Renal pelvis (tissue), 4 donors: ENCODE results near the gene BACH2. TPM values are rescaled to one million over a fixed set of nuclear protein-coding genes. Genes with fewer than 3 reads are reported as not detected.
"Not testable (repeated sequence)": the region's sequence is repeated elsewhere in the genome, so short reads cannot be mapped to it uniquely, and the experiment has no call there.

ENCODE experiments used
- DNase-seq: peaks from one replicate; pipeline ENCODE4 v3.0.0-alpha.2; 2013
- polyA plus RNA-seq, 3 donors: library from polyadenylated mRNA; unstranded; fragments of 120-200 nt; gene quantifications; one replicate each; pipeline ENCODE4 v1.2.1, GENCODE V29; 2013; ENCODE audit not compliant: insufficient read length in 3 of 3

BACH2 gene
- polyA plus RNA-seq, 3 donors: 9.2 to 11.0 (median 9.9) TPM

DNA sequence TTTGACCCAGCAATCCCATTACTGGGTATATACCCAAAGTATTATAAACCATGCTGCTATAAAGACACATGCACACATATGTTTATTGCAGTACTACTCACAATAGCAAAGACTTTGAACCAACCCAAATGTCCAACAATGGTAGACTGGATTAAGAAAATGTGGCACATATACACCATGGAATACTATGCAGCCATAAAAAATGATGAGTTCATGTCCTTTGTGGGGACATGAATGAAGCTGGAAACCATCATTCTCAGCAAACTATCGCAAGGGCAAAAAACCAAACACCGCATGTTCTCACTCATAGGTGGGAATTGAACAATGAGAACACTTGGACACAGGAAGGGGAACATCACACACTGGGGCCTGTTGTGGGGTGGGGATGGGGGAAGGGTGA is 168.0 kb downstream of the BACH2 start:
- DNase-seq: not testable (repeated sequence)

DNA sequence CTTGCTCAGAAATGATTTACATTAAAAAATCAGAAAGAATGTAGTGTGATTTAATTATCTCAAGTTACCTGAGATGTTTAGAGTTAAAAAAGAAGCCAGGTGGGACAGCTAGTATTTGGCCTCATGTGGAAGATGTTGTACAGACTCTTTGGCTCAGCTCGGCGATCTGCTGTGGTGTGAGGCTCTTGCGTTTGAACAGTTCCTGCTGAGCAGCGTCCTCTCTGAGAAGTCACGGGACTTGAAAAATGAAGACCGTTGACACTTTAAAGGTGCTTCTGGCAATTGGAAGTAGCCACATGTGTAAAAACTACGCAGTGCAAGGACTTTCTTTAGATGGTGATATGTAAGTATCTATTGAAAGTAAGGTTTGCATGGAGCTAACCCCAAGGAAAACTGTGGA is 169.0 kb downstream of the BACH2 start:
- no peak for DNase-seq

DNA sequence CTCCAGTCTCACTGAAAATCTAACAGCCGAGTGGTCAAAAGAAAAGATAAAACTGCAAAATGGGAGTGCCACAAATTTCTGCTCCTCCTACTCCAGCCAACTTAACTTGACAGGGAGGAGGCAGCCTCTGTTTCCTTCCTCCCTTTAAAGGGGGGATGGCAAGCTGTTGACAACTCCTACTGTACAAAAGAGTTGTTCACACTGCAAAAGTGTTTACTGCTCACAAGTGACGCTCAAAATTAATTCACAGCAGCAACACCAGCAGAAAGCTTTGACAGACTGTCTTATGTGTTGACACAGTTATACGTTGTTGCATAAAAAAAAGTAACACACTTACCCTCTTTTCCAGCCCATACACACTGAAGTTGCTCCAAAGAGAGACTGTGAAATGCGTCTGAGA is 169.8 kb downstream of the BACH2 start:
- DNase-seq: no peak

DNA sequence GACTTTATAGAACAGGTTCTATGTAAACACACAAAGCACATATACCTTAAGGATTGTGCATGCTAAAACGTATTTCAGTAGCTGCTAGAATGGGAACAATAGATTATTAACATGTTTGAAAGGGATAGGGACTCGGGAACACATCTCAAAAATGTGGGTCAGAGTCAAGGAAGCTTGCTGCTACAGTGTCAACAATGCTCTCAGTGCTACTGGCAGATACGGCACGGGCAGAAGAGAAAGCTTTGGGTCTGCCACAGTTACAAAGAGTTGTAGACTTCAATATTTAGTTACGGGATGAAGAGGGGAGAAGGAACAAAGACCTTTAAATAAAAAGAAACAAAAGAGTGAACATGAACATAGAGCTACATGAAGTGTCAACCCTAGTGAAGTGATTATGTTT is 170.5 kb downstream of the BACH2 start:
- no peak for DNase-seq

DNA sequence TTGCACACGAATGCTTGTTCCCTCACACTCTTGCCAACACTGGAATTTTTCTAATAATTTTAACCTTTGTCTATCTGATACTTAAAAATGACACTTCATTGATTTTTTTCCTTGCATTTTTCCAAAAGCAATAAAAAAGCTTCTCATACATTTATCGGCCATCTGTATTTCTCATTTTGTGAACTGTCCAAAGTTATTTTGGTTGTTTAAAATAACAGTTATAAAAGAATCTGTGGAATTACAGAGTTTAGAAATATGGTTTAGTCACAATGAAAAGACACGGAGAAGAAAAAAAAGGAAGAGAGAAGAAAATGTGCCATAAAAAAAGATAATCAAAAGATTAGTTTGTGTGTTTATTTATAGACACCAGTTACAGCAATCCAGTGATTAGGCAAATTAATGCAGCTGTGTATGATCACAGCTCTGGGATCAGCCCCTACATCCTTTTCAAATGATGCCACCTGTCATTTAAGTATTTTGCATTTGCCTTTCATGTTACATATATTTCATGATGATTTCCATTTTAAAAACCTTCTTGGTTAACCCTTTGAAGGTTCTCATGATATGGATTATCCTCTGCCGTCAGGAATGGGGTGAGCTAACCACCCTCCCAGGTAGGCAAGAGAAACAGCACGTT is 171.7 kb downstream of the BACH2 start:
- DNase-seq: no peak

DNA sequence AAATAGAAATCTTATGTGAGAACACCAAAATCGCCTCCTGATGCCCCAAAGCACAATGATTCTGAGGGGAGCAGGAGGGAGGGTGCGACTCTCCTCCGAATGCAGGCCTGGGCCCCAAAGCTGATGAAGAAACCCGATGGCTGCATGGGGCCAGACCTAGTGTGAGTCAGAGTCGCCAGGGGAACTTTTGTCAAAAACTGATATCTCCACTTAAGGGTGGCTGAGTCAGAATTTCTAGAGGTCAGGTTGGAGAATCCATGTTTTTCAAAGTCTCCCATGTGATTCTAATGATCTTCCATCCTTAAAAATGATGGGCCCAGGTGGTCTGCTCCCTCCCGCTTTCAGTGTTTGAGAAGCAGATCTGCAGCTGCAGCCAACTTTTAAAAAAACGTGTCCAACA is 172.8 kb downstream of the BACH2 start:
- no peak for DNase-seq

DNA sequence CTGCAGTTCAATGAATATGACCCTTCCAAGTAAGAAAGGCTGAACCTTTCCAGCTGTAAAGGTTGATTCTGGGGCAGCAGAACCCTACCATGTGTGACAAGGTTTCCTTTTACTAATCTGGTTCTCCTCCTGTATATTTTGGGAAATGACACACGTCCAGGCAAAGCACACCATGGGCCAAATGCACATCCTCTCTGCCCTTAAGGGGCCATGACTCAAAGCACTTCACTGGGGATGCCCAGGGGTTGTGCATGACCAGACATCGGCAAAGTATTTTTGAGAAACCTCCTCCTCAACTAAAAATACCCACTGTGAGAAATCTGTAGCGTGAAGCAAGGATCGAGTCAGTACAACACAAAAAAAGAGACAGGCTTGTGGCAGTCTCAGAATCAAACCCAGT is 174.7 kb downstream of the BACH2 start:
- no peak for DNase-seq

DNA sequence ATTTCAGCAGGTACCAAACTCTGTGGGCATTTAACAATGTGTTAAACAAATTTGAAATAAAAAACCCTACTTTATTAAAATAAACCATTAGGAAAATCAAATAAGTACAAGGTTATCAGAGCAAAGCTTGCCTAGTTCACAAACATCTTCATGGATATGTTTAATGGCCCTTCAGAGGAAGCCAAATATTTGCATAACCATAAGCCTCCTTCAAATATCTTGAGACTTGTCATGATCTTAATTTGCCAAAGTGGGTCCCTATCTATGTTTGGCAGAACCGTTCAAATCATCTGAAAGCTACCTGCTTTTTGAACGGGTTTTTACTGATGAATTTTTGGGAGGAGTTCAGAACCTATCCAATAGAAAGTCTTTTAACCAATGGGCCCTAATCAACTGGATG is 176.3 kb downstream of the BACH2 start:
- no peak for DNase-seq

DNA sequence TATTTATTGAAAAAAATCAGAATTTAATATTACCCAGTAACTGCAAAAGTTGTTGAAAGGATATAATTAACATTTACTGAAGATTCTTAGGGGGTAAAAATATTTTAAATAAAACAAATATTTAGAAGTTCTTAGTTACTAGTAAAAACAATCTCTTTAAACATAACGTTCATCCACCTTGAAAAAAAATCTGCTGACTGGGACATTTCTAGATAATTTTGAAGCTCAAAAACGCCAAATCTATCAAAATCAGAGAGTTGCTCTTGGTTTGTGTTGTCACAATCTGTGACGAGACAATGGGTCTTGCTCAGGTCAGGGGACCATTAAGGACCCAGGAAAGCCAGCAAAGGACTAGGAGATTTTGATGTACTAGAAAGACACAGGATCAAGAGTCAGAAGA is 177.0 kb downstream of the BACH2 start:
- no peak for DNase-seq

DNA sequence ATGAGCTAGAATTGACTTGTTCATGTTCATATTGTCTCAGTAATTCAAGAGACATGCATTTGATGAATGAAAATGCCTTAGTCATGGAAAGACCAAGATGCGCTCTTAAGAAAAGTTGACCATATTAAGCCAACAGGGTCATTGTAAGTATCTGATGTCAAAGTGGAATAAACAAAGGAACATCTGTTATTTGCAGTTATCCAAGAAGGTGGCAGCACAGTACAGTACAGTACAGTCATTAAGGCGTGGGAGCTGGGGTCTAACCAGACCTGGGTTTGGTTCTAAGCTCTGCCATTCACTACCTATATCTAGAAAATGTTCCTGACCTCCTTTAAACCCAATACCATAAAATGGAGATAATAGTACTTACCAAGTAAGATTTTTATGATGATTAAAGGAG is 178.1 kb downstream of the BACH2 start:
- DNase-seq: no peak

DNA sequence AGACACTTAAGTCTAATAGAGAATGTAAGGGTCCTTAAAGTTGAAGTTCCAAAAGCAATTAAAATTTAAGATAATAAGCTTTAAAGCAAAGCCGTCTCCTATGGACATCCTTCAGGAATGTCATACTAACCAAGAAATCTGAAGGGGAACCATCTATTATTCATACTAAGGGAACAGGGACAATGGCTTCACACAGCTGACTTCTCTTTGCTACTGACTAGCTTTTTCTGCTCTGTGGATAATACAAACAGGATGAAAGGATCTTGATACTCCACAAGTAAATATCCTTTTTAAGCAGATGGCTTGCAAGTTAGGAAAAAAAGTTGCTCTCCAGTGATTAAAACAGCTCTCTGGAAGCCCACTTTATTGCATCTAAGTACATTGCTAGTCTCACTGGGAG is 178.6 kb downstream of the BACH2 start:
- DNase-seq: no peak

DNA sequence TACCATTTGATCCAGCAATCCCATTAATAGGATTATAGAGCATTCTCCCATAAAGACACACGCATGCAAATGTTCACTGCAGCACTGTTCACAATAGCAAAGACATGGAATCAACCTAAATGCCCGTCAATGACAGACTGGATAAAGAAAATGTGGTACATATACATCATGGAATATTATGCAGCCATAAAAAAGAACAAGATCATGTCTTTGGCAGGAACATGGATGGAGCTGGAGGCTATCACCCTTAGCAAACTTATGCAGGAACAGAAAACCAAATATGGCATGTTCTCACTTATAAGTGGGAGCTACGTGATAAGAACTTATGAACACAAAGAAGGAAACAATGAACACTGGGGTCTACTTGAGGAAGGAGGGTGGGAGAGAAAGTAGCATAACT is 180.5 kb downstream of the BACH2 start:
- not testable (repeated sequence) for DNase-seq

DNA sequence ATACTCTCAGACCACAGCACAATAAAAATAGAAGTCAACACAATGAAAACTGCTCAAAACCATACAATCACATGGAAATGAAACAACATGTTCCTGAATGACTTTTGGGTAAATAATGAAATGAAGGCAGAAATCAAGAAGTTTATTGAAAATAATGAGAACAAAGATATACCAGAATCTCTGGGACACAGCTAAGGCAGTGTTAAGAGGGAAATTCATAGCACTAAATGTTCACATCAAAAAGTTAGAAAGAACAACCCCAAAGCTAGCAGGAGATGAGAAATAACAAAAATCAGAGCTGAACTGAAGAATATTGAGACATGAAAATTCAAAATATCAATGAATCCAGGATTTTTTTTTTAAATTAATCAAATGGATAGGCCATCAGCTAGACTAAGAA is 183.3 kb downstream of the BACH2 start:
- no peak for DNase-seq

DNA sequence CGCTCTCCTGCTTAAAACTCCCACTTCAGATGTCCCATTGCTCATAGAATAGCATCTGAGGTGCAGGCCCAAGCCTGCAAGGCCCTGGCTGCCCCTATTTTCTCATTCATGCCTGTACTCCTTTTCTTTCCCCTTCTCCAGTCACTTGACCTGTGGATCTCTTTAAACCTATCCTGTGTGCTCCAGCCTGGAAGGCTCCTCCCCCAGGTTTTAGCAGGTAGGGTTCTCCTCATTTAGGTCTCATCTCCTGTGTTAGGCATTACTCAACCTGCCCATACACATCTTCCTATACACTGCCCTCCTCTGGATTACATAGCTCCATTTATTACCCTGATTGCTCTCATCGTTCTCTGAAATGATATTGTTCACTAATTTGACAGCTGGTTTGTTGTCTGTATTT is 185.3 kb downstream of the BACH2 start:
- DNase-seq: no peak

DNA sequence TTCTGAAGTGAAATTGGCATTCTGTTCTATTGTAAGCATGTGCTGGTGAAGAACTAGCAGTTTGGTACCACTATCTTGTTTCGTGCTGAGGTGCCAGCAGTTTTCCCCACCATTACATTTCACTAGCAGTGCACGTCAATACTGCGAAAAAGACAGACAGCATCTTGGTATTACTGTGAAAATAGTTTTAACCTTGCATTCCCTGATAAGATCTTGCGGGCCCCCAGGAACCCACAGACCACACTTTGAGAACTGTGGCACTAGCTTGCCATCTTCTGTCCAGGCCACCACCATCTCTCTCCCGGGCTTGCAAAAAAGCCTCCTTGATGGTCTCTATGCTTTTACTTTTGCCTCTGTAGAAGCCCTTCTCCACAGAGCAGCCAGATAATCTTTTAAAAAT is 185.7 kb downstream of the BACH2 start:
- DNase-seq: no peak

DNA sequence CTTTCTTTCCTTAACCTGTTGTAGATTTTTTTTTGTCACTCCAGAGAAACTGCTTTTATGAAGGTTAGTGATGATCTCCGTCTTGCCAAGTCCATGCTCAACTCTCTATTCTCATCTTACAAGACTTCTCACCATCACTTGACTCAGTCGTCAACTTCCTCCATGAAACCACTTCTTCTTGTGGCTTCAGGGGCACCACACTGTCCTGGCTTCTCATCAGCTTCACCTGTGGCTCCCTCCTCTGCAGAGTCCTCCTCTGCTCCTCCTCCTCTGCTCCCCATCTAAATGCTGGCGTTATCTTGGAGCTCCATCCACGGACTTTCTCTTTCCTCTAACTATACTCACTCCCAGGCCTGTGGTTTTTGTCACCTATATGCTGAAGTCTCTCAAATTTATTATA is 187.5 kb downstream of the BACH2 start:
- DNase-seq: no peak

DNA sequence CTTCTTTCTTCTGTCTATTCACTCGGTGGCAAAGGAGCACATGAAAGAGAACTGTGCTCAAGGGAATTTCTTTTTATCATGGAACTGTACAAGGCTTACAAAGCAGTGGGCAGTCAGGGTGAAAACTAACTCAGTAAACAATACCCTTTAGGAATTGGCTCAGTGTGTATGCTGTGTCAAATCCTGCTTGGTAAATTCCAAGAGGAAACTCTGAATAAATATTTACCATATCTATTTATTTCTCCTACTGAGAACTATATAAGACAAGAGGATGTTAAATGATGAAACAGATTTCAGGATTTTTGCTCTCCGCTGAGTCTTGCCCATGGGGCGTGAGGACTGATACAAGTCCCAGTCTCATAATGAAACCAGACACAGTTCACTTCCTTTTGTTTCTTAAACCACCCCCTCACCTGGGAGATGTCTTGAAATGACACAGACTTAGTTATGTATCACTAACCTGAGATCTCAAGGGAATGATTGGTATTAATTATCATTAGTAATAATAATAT is 188.8 kb downstream of the BACH2 start:
- no peak for DNase-seq

DNA sequence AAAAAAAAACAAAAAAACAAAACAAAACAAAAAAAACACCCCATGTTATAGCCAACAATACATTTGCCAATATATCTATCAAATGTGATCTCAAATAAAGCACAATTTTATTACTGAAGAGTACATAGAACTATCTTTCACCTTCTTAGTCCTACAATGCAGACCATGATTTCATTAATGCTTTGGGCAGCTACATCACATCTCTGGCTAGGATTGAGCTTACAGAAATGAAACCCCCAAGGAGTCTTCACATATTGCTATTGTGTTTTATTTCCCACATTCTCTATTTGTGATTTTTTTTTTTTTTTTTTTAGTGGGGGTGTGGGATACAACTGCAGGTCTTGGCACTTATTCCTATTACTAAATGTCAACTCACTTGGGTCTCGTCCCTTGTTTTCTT is 189.3 kb downstream of the BACH2 start:
- no peak for DNase-seq

DNA sequence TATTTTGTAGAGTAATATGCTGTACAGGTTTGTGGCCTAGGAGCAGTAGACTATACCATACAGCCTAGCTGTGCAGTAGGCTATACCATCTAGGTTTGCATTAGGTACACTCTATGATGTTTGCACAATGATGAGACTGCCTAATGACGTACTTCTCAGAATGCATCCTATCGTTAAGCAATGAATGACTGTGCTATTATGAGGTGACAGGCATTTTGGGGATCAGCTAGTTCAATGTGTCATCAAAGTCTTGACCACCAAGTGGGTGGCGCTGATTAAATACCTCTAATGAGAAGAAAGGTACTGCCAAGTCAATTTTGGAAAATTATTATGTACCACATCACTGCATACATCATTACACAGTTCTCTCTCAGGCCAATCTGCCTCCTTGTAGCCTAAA is 190.2 kb downstream of the BACH2 start:
- DNase-seq: no peak

DNA sequence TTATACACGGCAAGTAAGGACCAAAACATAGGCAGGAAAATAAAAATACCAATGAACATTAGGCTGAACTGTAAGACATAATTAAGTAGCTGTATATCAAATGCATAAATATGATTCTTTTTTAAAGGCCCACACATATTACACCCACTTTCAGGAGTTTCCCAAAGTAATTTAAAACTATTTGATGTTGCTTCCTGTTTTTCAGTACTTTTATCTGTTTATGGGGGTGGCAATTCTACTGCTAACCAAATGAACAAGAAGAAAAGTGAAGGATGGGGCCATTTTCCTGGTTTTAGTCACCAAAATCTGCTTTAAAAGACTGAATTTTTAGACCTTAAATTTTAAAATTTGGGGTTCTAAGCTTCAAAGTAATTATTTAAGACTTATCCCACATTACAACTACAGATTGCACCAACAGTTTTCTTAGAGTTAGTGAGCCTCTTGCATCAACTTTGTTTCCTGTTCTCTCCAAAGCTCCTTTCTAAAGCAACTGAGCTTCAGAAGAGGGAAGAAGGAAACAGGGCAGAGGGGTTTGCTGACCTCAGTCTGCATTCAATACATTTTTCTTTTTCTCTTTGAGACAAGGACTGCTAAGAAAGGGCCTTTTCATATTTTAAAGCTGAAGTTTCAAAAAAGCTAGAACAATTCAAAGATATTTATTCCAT is 191.0 kb downstream of the BACH2 start:
- DNase-seq: no peak

DNA sequence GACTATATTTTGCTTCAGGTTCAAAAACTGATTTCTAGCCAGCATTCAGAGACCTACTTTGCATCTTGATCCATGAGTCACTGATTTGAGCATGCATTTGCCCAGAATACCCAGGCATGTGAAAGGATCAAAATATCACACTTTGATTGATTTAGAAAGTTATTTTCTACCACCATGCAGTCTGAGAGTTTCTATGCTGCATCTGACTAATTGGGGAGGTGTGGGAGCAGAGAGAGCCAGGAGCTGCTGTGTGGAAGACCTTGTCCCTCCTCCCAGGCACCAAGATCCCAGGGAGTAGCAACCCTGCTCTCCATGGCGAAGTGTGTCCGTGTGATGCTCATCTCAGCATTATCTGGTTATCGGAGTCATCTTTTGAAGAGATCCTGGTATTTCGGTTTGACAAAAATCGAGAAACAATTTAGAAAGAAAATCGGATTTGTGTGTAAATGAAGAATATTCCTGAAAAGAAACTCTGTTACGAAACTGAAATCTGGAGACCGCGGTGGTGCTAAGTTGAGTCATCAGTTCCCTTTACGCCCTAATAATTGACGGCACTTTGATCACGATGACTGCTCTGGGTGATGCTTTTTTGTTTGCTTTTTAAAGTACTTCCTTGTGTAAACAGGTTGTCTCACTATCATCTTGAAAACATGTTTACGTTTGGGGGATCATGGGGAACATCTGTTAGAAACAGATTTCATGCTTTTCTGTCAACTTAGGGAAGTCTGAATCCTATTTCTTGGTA is 193.4 kb downstream of the BACH2 start:
- DNase-seq: no peak

DNA sequence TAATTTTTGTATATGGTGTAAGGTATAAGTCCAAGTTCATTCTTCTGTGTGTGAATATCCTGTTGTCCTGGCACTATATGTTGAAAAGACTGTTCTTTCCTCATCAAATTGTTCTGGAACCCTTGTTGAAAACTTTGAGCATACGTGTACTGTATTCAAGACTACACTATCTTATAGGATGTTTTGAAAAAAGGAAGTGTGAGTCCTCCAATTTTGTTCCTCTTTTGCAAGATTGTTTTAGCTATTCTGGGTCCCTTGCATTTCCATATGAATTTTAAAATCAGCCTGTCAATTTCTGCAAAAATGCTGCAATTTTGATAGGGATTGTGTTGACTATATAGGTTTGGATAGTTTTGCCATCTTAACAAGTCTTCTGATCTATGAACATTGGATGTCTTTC is 195.2 kb downstream of the BACH2 start:
- DNase-seq: no peak

DNA sequence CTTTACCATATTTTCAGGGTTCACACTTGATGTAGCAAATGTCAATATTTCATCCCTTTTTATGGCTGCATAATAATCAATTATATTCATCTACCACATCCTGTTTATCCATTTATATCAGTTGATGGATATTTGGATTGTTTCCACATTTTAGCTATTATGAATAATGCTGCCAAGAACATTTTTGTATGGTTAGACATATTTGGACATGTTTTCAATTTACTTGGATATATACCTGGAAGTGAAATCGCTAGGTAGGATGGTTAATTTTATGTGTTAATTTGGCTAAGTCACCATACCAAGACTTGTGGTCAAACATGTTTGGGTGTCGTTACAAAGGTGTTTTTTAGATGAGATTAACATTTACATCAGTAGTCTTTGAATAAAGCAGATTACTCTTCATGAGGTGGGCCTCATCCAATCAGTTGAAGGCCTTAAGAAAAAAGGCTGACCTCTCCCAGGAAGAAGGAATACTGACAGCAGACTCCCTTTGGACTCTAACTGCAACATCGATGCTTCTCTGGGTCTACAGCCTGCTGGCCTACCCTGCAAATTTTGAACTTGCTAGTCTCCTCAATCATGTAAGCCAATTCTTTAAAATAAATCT is 196.5 kb downstream of the BACH2 start:
- no peak for DNase-seq
